ENCODE data around the gene SLC47A2.
A peak's percentile ranks its signal among the peaks of the same experiment; 100 is the strongest.

- TF ChIP-seq CTCF (conservative IDR thresholded peaks at IDR 0.05 in 1 of 2, IDR thresholded peaks at IDR 0.05 in 1 of 2; ENCODE audit: low read depth in 1 of 2, low read length in 2 of 2) (peak; percentile 15 to 20), EZH2 (IDR thresholded peaks at IDR 0.05; ENCODE audit: low read length, missing control alignments) (no peak)
Measured at GRCh38 chr17:19753661-19754463, 37.5 kb upstream of the SLC47A2 start.
